CD4-positive, alpha-beta T cell (primary cell): Measurements from ENCODE around the gene ESPL1. TPM values are rescaled to one million over a fixed set of nuclear protein-coding genes. Genes with fewer than 3 reads are reported as not detected.

Experiments
- ATAC-seq: fragments of 200-7000 bp; cut with Tn5 transposase; one replicate; pipeline ENCODE4 v1.10.0; 2022; ENCODE audit warnings: mild to moderate bottlenecking; ENCODE audit not compliant: poor library complexity
- CTCF ChIA-PET: fragments of 350-600 bp; sonication (Branson Sonifier 250); formaldehyde crosslinking; loops from one replicate; lab custom pipeline; 2021; ENCODE audit warnings: antibody characterized with exemption, inconsistent platforms; lab: Charles Lee
- POLR2A ChIA-PET: fragments of 350-600 bp; sonication (Branson Sonifier 250); formaldehyde crosslinking; loops from one replicate; lab custom pipeline; 2021; ENCODE audit warnings: antibody characterized with exemption, inconsistent platforms; lab: Charles Lee
- DNase-seq, 14 experiments: peaks; one replicate each; pipeline ENCODE4 v3.0.0-alpha.2; 2013 to 2020; ENCODE audit warnings: mixed read lengths in 2 of 14
- H3K27ac ChIP-seq, 2 donors: one replicate each; pipeline versions ENCODE4 v1.5.1 to v1.7.0; 2013; ENCODE audit warnings: low read length in 2 of 2, low read depth in 1 of 2, mild to moderate bottlenecking in 1 of 2
- H3K27me3 ChIP-seq, 2 experiments: 1 replicate in 1 of 2; 2 replicates in 1 of 2; pipeline versions ENCODE4 v1.6.1 to v1.7.0; 2013; ENCODE audit warnings: low read length in 2 of 2, control low read depth in 1 of 2, mild to moderate bottlenecking in 1 of 2, moderate library complexity in 1 of 2; ENCODE audit not compliant: insufficient read depth in 2 of 2, control insufficient read depth in 1 of 2
- H3K36me3 ChIP-seq: one replicate; pipeline ENCODE4 v1.6.1; 2013; ENCODE audit warnings: low read length, control low read depth; ENCODE audit not compliant: insufficient read depth
- H3K4me1 ChIP-seq: one replicate; pipeline ENCODE4 v1.6.1; 2013; ENCODE audit warnings: low read length, control low read depth; ENCODE audit not compliant: insufficient read depth
- H3K4me3 ChIP-seq: one replicate; pipeline ENCODE4 v1.5.1; 2013; ENCODE audit warnings: mild to moderate bottlenecking, low read length, moderate library complexity
- H3K9me3 ChIP-seq, 2 experiments: 1 replicate in 1 of 2; 2 replicates in 1 of 2; pipeline versions ENCODE4 v1.6.1 to v1.7.0; 2013; ENCODE audit warnings: low read length in 2 of 2, mild to moderate bottlenecking in 2 of 2, control low read depth in 1 of 2, moderate library complexity in 1 of 2; ENCODE audit not compliant: control insufficient read depth in 1 of 2, insufficient read depth in 1 of 2
- H3K27ac Mint-ChIP-seq: one replicate; pipeline ENCODE4 v1.8.0; 2020; ENCODE audit warnings: mixed read lengths
- H3K27me3 Mint-ChIP-seq: one replicate; pipeline ENCODE4 v1.8.0; 2021; ENCODE audit warnings: mixed read lengths
- H3K36me3 Mint-ChIP-seq: one replicate; pipeline ENCODE4 v1.8.0; 2021; ENCODE audit warnings: low read depth, mixed read lengths
- H3K4me1 Mint-ChIP-seq: one replicate; pipeline ENCODE4 v1.8.0; 2021; ENCODE audit warnings: low read depth, mixed read lengths
- H3K4me3 Mint-ChIP-seq: one replicate; pipeline ENCODE4 v1.8.0; 2020; ENCODE audit warnings: mild to moderate bottlenecking, mixed read lengths
- H3K9me3 Mint-ChIP-seq: one replicate; pipeline ENCODE4 v1.8.0; 2020; ENCODE audit warnings: mixed read lengths
- CTCF ChIP-seq: fragments of 200-600 bp; IDR thresholded peaks from one replicate; pipeline ENCODE4 v1.8.0; 2022; ENCODE audit warnings: antibody characterized with exemption, mild to moderate bottlenecking
- intact Hi-C, 2 experiments: fragments of 100-400 bp; cut with DNase I in 1 of 2; cut with micrococcal nuclease in 1 of 2; formaldehyde crosslinking; loops; one replicate each; pipeline versions ENCODE4 v1.15.1 to v1.9.0; 2023 to 2025; cut with DNase I, micrococcal nuclease
- total RNA-seq, 174 experiments: library from RNA in 2 of 174; stranded (reverse) in 2 of 174; gene quantifications; one replicate each; pipeline ENCODE4 v1.2.3 and lab custom pipeline; 2021 to 2026

The ESPL1 gene
- total RNA-seq, 2 experiments from 2014 or later, result 0.20 to 0.71 TPM

DNA sequence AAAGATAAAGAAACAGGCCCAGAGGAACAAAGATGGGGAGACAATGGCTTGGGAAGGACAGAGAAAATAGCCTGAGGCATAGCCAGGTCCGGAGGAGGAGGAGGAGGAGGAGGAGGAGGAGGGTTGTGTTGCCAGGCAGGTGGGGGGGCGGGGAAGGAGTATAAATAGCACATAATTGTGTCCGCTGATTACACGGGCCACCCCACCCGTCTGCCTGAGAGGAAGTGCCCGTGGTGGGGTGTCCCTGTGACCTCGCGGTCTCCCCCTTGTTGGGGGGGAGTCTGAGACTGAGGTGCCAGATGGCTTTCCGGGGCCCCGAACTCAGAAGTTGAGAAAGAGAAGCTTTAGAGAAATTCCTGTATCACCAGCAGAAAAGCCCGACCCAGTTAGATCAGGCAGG lies 69.9 kb downstream of the ESPL1 start:
- ATAC-seq, result no peak
- H3K27me3 ChIP-seq, result peaks cover 31 to 50% of the 10 kb centered on the region in 2 experiments
- H3K9me3 Mint-ChIP-seq, result no peaks in the 10 kb centered on the region
- intact Hi-C loops, result no loop called here
- peaks cover 52% of the 10 kb centered on the region for H3K27me3 Mint-ChIP-seq
- peaks cover 4% of the 10 kb centered on the region for H3K4me1 Mint-ChIP-seq
- TF ChIP-seq CTCF, result no peak
- ChIA-PET CTCF (no interaction called here), POLR2A (no interaction called here)
- H3K36me3 ChIP-seq, result no peaks in the 10 kb centered on the region
- no peak overlapping the region for H3K27ac Mint-ChIP-seq
- no peaks in the 10 kb centered on the region for H3K9me3 ChIP-seq
- no peaks in the 10 kb centered on the region for H3K36me3 Mint-ChIP-seq
- no peak overlapping the region for H3K4me3 ChIP-seq
- H3K4me1 ChIP-seq, result peaks cover 4% of the 10 kb centered on the region
- H3K4me3 Mint-ChIP-seq, result no peak overlapping the region
- H3K27ac ChIP-seq, result no peak overlapping the region
- DNase-seq, result peak in 1 of 14 experiments; percentile 29

DNA sequence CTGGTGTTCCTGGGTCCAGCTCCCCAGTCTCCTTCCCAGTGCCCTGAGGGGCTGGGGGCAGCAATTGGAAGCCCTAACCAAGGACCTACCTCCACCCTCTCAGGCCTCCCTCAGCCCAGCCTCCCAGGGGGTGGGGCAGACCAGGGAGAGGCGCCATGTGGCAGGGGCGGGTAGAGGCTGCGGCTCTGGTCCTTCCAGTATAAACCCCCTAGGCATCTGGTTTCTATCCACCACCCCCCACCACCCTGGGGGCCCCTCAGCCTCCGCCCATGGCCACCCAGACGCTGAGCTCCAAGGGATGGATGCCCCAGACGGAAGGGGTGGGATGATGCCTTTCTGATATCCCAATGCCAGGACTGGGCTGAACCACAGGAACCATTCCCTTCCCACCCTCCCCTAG lies 70.8 kb downstream of the ESPL1 start:
- DNase-seq, result no peak
- Mint-ChIP-seq H3K27ac (no peak overlapping the region), H3K4me1 (peaks cover 13% of the 10 kb centered on the region), H3K9me3 (no peaks in the 10 kb centered on the region), H3K27me3 (peaks cover 49% of the 10 kb centered on the region), H3K4me3 (no peak overlapping the region), H3K36me3 (no peaks in the 10 kb centered on the region)
- intact Hi-C loops, result no loop called here
- no peaks in the 10 kb centered on the region for H3K36me3 ChIP-seq
- CTCF ChIA-PET, result no interaction called here
- no peak overlapping the region for H3K4me3 ChIP-seq
- POLR2A ChIA-PET, result no interaction called here
- no peak for ATAC-seq
- H3K27me3 ChIP-seq, result peaks cover 31 to 49% of the 10 kb centered on the region in 2 experiments
- no peak for TF ChIP-seq CTCF
- no peaks in the 10 kb centered on the region for H3K9me3 ChIP-seq
- H3K27ac ChIP-seq, result no peak overlapping the region
- H3K4me1 ChIP-seq, result peaks cover 5% of the 10 kb centered on the region

- H3K4me1 Mint-ChIP-seq, result peaks cover 25% of the 10 kb centered on the region
- no peaks in the 10 kb centered on the region for H3K36me3 ChIP-seq
- intact Hi-C loops, result loop anchor here in 1 of 2 experiments (5.0 kb wide), 1 partner anchor 128 kb away; no protein-coding TSS in a partner anchor
- DNase-seq (no peak), ATAC-seq (no peak)
- H3K9me3 Mint-ChIP-seq, result no peaks in the 10 kb centered on the region
- H3K27me3 ChIP-seq, result peaks cover 29 to 40% of the 10 kb centered on the region in 2 experiments
- peaks cover 34% of the 10 kb centered on the region for H3K27me3 Mint-ChIP-seq
- no peak overlapping the region for H3K27ac ChIP-seq
- no peak overlapping the region for H3K4me3 ChIP-seq
- ChIA-PET POLR2A (no interaction called here), CTCF (no interaction called here)
- H3K27ac Mint-ChIP-seq, result no peak overlapping the region
- no peak overlapping the region for H3K4me3 Mint-ChIP-seq
- no peaks in the 10 kb centered on the region for H3K9me3 ChIP-seq
- peaks cover 17% of the 10 kb centered on the region for H3K4me1 ChIP-seq
- TF ChIP-seq CTCF, result no peak
- H3K36me3 Mint-ChIP-seq, result no peaks in the 10 kb centered on the region
Observed at GRCh38 chr12:53340398-53340797, 72.3 kb downstream of the ESPL1 start.

Other genes starting within 250 kb of the ESPL1 start
- gene TNS2, start 218.2 kb upstream of the ESPL1 start, total RNA-seq, result 1 to 10 TPM; 2.3 to 3.0 TPM
- 10 to 100 TPM; 17.7 to 21.0 TPM for gene SPRYD3, start 188.9 kb upstream of the ESPL1 start, total RNA-seq
- under 1 TPM in 1 of 2 experiments, not detected in 1; 0.49 TPM for gene IGFBP6, start 170.6 kb upstream of the ESPL1 start, total RNA-seq
- under 1 TPM; 0.22 to 0.49 TPM for gene SOAT2, start 164.8 kb upstream of the ESPL1 start, total RNA-seq
- 10 to 100 TPM; 24.4 to 24.7 TPM for gene ZNF740, start 87.6 kb upstream of the ESPL1 start, total RNA-seq
- 10 to 100 TPM; 56.7 to 57.3 TPM for gene CSAD, start 87.4 kb upstream of the ESPL1 start, total RNA-seq
- gene ITGB7, start 61.0 kb upstream of the ESPL1 start, total RNA-seq, result 100 to 1,000 TPM; 166 to 180 TPM
- gene RARG, start 36.1 kb upstream of the ESPL1 start, total RNA-seq, result 10 to 100 TPM; 14.0 to 15.8 TPM
- 100 to 1,000 TPM; 757 to 763 TPM for gene PFDN5, start 27.2 kb downstream of the ESPL1 start, total RNA-seq
- gene MYG1, start 31.4 kb downstream of the ESPL1 start, total RNA-seq, result 10 to 100 TPM; 30.9 to 33.8 TPM
- gene AAAS, start 53.3 kb downstream of the ESPL1 start, total RNA-seq, result 10 to 100 TPM; 21.0 to 22.7 TPM
- under 1 TPM in 1 of 2 experiments, not detected in 1; 0.14 TPM for gene SP7, start 68.1 kb downstream of the ESPL1 start, total RNA-seq
- gene SP1, start 111.9 kb downstream of the ESPL1 start, total RNA-seq, result 10 to 100 TPM; 42.3 to 43.3 TPM
- gene AMHR2, start 155.6 kb downstream of the ESPL1 start, total RNA-seq, result not detected
- gene PRR13, start 173.4 kb downstream of the ESPL1 start, total RNA-seq, result 100 to 1,000 TPM; 133 to 142 TPM
- 1,000 to 10,000 TPM; 1,331 to 1,359 TPM for gene PCBP2, start 183.8 kb downstream of the ESPL1 start, total RNA-seq
- gene MAP3K12, start 231.2 kb downstream of the ESPL1 start, total RNA-seq, result 10 to 100 TPM; 12.6 to 15.2 TPM
- gene TARBP2, start 233.0 kb downstream of the ESPL1 start, total RNA-seq, result 10 to 100 TPM; 21.7 to 22.4 TPM
- not detected for gene NPFF, start 239.2 kb downstream of the ESPL1 start, total RNA-seq